Hematopoietic multipotent progenitor cell treated with erythropoietin and hydrocortisone succinate and interleukin-3 and kit ligand, for 6 days (in vitro differentiated cells): ENCODE results near the gene GPR142.
"Not testable (repeated sequence)": the region's sequence is repeated elsewhere in the genome, so short reads cannot be mapped to it uniquely, and the experiment has no call there.

ENCODE experiments used
- DNase-seq: peaks from one replicate; pipeline ENCODE4 v3.0.0-alpha.2; 2015

GPR142 gene

GRCh38 chr17:74394977-74395376 lies 27.7 kb downstream of the GPR142 start:
- no peak for DNase-seq

- DNase-seq = no peak
Observed at GRCh38 chr17:74396567-74396966, 29.3 kb downstream of the GPR142 start.

- no peak for DNase-seq
Observed at GRCh38 chr17:74402048-74402447, 34.7 kb downstream of the GPR142 start.

- no peak for DNase-seq
Observed at GRCh38 chr17:74403512-74404137, 36.3 kb downstream of the GPR142 start.

GRCh38 chr17:74404218-74404617 lies 36.9 kb downstream of the GPR142 start:
- no peak for DNase-seq

GRCh38 chr17:74404789-74405188 lies 37.5 kb downstream of the GPR142 start:
- no peak for DNase-seq

- DNase-seq = not testable (repeated sequence)
Observed at GRCh38 chr17:74405311-74405710, 38.0 kb downstream of the GPR142 start.

- no peak for DNase-seq
Observed at GRCh38 chr17:74407384-74407783, 40.1 kb downstream of the GPR142 start.

GRCh38 chr17:74408262-74408661 lies 41.0 kb downstream of the GPR142 start:
- DNase-seq = no peak

- no peak for DNase-seq
Observed at GRCh38 chr17:74408815-74409214, 41.5 kb downstream of the GPR142 start.

- no peak for DNase-seq
Observed at GRCh38 chr17:74410001-74410443, 42.7 kb downstream of the GPR142 start.

- DNase-seq = no peak
Observed at GRCh38 chr17:74412581-74412980, 45.3 kb downstream of the GPR142 start.

GRCh38 chr17:74413491-74413890 lies 46.2 kb downstream of the GPR142 start:
- DNase-seq = no peak

GRCh38 chr17:74414510-74414909 lies 47.2 kb downstream of the GPR142 start:
- DNase-seq = no peak

GRCh38 chr17:74415608-74416396 lies 48.5 kb downstream of the GPR142 start:
- no peak for DNase-seq

- no peak for DNase-seq
Observed at GRCh38 chr17:74417178-74418045, 50.1 kb downstream of the GPR142 start.

- no peak for DNase-seq
Observed at GRCh38 chr17:74419928-74420411, 52.7 kb downstream of the GPR142 start.
